Tongue (tissue), 2 donors: ENCODE measurements around the gene CFAP69. TPM values are rescaled to one million over a fixed set of nuclear protein-coding genes. Genes with fewer than 3 reads are reported as not detected.
"Not testable (repeated sequence)": the region's sequence is repeated elsewhere in the genome, so short reads cannot be mapped to it uniquely, and the experiment has no call there.

Experiments used
- DNase-seq: peaks from one replicate; pipeline ENCODE4 v3.0.0-alpha.2; 2015
- total RNA-seq: library from RNA; depleted of rRNA; stranded (reverse); fragments of >200 nt; gene quantifications from one replicate; pipeline ENCODE4 v1.2.3, GENCODE V29; 2014

Gene CFAP69
- total RNA-seq, 1 donor from 2014 or later, result 8.0 TPM

DNA sequence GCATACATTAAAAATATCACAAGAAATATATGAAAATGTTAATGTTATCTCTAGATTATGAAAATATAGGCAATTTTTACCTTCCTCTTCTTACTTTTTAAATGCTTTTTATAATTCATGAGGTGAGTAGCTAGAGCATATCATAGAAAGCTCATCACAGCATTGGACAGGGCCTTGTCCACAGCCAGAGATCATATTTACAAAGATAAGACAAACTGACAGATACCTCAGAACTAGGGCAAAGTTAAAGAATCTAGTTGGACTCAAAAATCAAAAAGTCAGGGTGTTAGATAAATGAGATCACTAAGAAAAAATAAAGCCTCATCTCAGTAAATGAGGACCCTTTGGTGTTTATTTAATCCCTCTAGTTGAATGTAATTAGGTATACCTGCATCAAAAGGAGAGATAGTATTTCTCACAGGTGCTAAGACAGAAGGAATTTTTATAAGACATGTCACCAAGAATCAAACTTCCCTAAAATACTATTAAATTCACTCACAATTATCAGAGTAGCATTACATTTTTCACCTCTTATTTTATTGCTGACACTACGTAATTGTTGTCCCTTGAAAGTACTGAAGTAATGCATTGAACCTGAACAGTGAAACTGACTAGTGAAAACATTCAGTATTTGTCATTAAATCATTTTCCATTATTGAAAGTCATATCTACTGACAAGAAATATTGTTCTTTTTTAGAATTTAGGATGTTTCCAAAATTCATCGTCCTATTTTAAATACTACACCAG lies 25.6 kb downstream of the CFAP69 start:
- no peak for DNase-seq

DNA sequence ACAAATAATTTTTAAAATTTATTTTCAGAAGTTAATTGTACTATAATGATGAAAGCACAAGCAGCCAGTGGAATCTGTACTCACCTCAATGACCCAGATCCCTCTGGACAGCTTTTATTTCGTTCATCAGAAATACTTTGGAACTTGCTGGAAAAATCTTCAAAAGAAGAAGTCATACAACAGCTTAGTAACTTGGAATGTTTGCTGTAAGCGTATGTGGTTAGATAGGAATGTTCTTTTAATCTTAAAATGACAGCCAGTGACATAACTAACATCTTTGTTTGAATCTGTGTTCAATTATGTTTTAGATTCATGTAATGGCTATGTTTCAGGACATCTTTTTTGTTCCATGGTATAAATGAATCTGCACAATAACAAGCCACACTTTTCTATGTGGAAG lies 26.8 kb downstream of the CFAP69 start:
- no peak for DNase-seq

DNA sequence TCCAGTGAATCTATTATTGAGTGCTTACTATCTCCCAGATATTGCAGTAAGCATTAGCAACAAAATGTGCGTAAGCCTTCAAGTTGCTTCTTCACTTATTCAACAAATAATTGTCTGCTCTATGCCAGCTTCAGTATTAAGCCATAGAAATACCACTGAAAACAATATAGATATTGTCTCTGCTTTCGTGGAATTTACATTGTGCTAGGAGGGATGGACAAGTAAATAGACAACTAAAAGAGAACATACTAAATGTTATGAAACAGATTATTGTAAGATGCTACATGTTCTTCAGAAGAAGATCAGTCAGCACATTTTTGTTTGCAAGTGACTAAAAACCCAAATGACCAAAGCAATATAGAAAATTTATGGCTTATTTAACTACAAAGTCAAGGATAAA lies 27.3 kb downstream of the CFAP69 start:
- no peak for DNase-seq

DNA sequence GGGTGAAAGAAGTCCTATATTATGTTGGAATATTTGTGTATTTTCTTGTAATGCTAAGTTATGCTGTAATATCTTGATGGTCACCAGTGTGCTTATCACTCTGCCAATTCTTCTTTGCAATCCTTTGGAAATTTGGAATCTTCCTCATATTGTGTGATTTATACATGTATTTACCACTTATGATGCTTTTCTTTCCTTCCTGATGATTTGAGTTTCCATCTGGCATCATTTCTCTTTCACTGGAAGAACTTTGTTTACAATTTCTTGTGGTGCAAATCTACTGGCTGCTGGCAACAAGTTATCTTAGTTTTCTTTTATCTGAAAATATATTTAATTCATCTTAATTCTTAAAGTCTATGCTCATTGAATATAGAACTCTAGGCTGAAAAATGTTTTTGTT lies 29.2 kb downstream of the CFAP69 start:
- DNase-seq, result no peak

DNA sequence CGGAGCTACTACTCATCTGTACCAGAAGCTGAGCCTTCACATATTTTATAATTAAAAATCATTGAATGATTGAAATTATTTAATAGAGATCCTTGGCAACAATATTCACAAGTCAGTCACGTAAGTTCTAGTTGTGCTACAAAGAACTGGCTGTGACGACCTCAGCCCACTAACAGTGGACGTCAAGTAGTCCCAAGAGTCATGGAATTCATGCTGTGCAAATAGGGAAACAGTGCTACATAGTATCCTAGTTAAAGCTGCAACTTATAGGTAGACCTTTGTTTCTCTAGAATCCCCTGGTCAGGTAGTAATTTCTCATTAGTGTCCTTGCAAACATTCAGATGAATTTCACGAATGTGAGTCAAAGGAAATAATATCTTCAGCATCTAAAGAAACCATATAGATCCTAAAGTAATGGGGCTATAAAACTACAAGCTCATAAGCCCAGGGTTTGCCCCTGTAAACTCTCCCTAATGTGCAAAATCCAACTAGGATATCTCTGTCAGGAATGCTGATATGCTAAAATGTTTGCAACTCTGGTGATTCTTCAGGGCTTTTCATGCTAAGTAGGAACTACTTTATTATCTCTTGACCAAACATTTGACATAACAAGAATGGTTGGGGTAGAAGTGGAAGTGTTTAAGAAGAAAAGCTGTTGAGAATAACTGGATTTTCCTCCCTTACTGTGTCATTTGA lies 31.2 kb downstream of the CFAP69 start:
- no peak for DNase-seq

DNA sequence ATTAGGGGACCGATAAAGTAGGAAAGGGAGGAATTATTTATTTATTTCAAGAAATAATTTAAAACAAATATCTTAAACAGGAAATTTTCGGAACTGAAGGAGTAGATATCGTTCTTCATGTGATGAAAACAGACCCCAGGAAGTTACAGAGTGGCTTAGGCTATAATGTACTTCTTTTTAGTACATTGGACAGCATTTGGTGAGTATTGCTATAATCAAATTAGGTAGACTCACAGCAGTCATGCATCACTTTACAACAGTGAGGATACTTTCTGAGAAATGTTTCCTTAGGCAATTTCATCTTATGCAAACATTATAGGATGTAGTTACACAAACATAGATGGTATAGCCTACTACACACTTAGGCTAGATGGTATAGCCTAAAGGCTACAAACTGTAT lies 43.2 kb downstream of the CFAP69 start:
- DNase-seq, result no peak

DNA sequence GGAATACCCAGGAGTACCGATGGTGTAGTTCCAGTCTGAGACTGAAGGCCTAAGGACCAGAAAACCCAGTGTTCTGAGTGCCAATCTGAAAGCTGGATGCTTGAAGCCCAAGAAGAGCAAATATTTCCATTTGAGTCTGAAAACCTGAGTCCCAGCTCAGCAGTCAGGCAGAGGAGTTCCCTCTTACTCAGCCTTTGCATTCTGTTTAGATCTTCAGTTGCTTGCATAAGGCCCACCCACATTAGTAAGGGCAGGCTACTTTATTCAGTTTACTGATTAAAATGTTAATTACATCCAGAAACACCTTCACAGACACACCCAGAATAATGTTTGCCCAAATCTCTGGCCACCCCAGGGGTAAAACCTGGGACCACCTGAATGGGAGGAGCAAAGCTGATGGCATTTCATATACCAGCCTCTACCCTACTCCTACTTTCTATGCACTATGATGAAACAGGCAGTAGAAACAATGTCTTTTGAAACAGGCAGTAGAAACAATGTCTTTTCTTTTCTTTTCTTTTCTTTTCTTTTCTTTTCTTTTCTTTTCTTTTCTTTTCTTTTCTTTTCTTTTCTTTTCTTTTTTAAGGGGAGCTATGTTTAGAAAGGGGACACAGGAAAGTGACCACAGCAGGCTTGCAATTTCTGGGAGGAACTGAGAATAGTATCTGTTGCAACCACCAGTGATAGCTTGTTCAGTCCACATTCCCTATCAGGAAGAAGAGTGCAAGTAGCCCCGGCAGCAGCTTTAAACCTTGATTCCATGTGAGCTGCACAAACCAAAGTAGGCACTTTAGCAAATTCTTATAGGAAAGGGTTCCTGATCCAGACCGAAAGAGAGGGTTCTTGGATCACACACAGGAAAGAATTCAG lies 45.5 kb downstream of the CFAP69 start:
- DNase-seq, result no peak

DNA sequence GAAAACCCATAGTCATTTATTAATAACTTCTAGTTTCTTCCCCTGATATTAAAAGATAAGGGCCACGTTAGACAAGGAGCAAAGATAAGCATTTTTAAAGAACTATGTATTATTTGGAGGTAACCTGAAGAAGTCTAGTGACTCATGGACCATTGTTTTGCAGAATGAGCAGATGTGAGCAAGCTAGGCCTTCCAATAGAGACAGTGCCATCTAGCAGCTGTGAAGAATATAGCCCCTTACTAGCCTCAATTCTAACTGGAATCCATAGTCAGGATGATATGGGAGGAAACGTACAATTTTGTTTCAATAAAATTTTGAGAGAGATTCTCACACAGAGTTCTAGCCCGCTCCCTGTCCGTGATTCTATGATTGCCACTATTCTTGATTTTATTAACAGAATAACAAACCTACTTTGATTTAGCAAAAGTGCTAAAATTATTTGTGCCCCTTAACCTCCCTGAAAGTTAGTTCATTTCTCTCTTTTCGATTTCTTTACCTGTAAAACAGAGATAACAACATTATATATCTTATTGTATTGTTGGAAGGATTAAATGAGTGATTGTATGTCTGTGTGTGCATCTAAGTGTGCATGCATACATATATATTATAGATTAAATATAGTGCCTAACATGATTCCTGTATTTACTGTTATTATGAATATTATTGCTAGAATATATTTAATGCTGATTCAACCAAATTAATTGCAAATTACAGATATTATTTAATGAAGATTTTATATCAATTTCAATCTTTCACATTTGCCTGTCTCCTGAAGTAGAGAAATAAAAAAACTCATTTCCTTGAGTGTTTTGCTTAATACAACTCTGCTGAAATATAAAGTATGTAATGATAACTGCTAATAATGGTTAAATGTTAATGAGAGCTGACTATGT lies 53.4 kb downstream of the CFAP69 start:
- peak; percentile 29 for DNase-seq

DNA sequence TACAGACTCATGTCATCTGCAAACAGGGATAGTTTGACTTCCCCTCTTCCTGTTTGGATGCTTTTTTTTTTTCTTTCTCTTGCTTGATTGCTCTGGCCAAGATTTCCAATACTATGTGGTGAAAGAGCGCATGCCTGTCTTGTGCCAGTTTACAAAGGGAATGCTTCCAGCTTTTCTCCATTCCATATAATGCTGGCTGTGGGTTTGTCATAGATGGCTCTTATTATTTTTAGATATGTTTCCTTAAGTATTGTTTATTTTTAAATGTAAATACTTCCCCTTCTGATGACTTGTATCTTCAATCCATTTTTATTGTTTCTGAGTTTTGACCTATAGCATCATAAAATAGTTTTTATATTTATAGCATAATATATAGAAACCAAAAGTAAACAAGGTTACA lies 58.3 kb downstream of the CFAP69 start:
- DNase-seq, result no peak

DNA sequence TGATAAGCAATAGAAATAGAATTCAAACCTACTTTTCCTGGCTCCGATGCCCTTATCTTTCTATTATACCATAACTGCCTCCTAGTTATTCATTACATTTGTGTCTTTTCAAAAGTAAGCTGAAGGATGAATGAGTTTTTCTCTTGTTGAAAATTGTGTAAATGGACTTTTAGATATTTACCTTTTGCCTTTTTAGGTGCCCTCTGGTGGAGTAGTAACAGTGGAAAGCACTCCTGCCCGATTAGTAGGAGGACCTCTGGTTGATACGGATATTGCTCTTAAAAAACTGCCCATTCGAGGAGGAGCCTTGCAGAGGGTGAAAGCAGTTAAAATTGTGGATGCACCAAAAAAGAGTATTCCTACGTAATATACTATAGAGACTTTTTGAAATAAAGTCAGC lies 64.9 kb downstream of the CFAP69 start:
- no peak for DNase-seq

DNA sequence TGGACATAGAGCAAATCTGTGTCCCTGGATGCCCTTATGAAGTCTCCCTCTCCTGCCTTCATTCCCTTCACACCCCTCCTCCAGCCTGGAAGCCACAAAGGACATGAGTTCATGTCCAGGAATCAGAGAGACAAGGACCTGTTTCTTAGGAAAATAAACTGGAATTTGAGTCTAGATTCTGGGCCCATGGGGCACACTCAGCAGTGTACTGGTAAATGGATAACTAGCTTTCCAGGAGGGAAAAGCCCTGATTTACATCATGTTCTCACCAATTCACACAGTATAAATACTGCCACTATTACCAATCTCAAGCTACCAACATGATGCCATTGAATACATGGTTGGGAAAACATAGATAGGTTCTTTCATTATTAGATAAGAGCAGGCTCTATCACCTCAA lies 66.2 kb downstream of the CFAP69 start:
- no peak for DNase-seq

DNA sequence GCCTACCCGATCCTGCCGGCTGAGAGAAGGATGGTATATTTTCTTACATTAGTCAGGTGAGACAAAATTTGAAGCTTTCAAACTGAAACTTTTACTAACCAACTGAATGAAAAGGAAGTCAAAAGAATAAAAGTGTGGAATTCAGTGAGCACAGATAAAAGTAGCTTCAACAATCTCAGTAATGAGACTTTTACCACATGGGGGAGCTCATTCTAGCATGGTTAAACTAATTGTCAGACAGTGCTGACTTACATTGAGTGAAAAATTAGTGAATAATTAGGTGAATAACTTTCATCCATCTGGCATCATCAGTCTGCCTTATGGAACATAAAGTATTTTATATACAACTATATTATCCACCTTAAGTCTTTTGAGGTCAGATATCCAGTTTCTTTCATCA lies 67.8 kb downstream of the CFAP69 start:
- no peak for DNase-seq

DNA sequence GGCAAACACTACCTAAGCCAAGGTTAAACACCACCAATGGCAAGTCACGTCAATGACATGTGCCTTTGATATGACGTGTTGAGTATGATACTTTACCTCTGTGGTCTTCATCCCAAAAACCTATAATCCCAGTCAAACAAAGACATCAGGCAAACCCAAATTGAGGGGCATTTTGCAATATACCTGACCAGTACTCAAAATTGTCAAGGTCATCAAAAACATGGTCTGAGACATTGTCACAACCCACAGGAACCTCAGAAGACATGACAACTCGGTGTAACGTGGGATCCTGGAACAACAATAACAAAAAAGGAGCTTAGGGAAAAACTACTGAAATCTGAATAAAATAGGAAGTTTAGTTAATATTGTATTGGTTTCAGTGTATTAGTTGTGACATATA lies 68.9 kb downstream of the CFAP69 start:
- DNase-seq, result no peak

DNA sequence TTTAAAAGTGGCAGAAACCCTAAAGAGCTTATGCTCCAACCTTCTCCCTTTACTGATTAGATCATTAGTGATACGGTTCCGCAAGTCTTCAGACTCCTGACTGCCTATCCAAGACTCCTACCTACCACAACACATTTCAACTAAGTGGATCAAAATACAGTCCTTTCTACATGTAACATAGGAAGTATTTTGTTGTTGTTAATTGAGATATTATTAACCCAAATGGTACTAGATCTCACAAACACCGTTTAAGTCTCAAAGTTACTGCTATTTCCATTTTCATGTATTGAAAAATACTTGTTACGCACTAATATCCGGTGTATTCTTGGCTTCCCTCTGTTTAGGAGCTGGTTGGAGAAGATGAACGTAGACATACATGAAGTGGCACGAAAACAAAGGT lies 75.0 kb downstream of the CFAP69 start:
- no peak for DNase-seq

DNA sequence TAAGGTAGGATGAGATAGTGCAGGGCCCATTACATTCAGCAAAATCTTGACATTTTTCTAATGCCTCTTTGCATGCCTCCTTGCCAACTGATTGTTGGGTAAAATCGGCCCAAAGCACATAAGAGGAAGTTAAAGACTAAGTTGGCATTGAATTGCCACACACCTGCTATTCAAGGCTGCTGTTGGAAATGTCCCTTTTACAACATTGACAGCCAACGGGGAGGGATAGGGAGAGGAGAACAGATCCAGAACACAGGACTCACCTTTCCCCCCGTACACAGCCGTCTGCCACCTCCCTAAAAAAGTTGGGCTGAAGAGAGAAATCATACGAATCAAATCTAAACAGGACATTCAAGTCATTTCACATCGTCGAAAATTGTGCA lies 75.4 kb downstream of the CFAP69 start:
- DNase-seq, result no peak

DNA sequence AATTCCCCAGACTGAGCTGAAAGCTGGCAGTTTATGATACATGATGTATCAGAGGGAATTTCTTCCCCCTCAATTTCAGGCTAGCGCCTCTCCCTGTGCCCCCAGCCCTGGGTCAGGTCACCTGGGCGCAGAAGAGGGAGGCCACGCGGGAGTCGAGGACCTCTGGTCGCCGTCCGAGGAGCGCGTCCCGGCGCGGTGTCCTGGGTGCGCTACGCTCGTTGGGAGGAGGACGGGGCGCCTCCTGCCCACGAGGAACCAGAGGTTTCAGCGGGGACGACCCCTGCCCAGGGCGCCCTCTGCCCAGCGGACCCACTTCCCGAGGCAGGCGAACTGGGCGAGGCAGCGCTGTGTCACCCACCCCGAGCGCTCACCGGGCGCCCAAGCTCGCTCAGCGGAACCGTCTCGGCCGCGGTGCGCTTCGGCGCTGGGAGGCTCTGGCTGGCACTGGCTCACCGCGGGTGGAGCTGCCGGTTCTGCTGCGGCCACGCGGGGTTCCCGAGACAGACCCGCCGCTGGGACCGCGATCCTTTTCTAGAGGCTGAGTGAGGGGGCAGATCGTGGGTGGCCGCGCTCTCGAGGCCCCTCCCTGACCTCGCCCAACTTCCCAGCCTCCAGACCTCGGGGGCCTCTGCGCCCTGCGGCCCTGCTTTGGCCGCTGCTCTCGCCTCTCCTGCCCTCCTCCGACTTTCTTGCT lies 76.0 kb downstream of the CFAP69 start, which contains the start of gene FAM237B:
FAM237B (minus strand) TSS at position 504 of the 694 bp plus-strand sequence. CDS start 1,556 bp downstream, outside the sequence.
- peak; percentile 10 for DNase-seq

DNA sequence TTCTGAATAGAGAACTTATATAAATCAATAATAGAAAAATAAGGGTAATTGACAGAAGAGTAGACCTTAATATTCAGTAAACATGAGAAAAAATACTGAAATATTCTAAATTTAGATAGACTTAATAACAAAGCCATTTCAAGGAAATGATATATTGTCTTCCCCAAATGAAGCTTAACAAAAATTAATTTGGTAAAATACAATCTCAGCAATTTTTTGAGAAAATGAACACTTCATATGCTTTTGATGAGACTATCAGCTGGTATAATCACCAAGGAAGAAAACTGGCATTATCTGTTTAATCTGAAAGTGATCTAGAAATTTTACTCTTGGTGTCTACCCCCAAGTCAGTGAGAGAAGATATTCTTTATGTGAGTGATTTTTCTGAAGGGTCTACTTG lies 77.9 kb downstream of the CFAP69 start:
- DNase-seq, result no peak

DNA sequence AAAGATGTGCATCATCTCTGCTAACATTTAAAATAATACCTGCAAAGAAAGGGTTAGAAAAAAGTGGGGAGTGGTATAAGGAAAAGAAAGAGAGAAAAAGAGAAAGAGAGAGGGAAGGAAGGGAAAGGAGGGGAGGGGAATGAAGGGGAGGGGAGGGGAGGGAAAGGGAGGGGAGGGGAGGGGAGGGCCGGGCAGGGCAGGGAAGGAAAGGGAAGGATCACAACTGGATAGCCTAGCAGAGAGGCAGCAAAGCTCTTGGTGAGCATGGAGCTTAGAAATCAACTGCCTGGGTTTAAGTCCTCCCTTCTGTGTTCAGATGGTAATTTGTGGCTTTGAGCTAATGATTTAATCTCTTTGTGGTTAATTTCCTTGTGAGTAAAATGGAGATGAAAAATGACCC lies 81.5 kb downstream of the CFAP69 start:
- no peak for DNase-seq

DNA sequence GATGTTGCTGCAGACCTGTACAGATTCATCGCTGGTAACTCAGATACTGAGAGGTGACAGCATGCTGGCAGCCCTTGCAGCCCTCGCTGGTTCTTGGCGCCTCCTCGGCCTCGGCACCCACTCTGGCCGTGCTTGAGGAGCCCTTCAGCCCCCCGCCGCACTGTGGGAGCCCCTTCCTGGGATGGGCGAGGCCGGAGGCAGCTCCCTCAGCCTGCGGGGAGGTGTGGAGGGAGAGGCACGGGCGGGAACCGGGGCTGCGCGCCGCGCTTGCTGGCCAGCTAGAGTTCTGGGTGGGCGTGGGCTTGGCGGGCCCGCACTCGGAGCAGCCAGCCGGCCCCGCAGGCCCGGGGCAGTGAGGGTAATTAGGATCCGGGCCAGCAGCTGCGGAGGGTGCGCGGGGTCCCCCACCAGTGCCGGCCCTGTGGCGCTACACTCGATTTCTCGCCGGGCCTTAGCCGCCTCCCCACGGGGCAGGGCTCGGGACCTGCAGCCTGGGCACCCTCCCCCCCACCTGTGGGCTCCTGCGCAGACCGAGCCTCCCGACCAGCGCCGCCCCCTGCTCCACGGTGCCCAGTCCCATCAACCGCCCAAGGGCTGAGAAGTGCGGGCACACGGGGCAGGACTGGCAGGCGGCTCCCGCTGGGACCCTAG lies 89.3 kb downstream of the CFAP69 start:
- DNase-seq, result no peak

DNA sequence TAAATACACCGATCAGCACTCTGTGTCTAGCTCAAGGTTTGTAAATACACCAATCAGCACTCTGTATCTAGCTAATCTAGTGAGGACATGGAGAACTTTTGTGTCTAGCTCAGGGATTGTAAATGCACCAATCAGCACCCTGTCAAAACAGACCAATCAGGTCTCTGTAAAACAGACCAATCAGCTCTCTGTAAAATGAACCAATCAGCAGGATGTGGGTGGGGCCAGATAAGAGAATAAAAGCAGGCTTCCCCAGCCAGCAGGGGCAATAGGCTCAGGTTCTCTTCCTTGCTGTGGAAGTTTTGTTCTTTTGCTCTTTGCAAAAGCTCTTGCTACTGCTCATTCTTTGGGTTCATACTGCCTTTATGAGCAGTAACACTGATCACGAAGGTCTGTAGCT lies 90.0 kb downstream of the CFAP69 start:
- DNase-seq, result not testable (repeated sequence)

DNA sequence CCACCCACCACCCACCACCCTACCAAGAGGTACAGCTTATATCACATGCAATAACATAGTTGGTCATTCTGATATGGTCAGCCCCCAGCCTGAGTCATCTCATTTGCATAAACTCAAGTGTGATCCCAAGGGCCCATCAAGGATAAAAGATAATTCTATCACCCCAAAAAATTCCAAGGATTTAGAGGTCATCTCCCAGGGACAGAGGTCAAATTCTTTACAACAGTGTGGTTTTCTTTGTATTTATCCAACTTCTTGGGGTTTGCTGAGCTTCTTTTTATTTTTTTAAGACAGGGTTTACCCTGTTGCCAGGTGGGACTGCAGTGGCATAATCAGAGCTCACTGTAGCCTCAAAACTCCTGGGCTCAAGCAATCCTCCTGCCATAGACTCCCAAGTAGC lies 92.1 kb downstream of the CFAP69 start:
- DNase-seq, result no peak
